H9 (cell line): Measurements from ENCODE around the gene ZNF524. TPM values are rescaled to one million over a fixed set of nuclear protein-coding genes. Genes with fewer than 3 reads are reported as not detected.

Experiments
- DNase-seq: peaks from one replicate; pipeline ENCODE4 v3.0.0-alpha.2; 2017
- H2AFZ ChIP-seq: one replicate; pipeline ENCODE4 v1.6.1; 2013; ENCODE audit warnings: mild to moderate bottlenecking, low read length, control low read depth, moderate library complexity
- H2AK5ac ChIP-seq: 2 replicates; pipeline ENCODE4 v1.6.1; 2013; ENCODE audit warnings: low read length, control low read depth, mixed read lengths; ENCODE audit not compliant: insufficient read length
- H2BK120ac ChIP-seq: one replicate; pipeline ENCODE4 v1.6.1; 2013; ENCODE audit warnings: low read depth, mild to moderate bottlenecking, low read length, control low read depth, inconsistent platforms; ENCODE audit not compliant: poor library complexity, severe bottlenecking
- H2BK12ac ChIP-seq: 2 replicates; pipeline ENCODE4 v1.6.1; 2013; ENCODE audit warnings: low read length, control low read depth, mixed read lengths, low read depth; ENCODE audit not compliant: insufficient read length
- H2BK15ac ChIP-seq: 2 replicates; pipeline ENCODE4 v1.6.1; 2013; ENCODE audit warnings: low read depth, low read length, control low read depth
- H2BK20ac ChIP-seq: one replicate; pipeline ENCODE4 v1.6.1; 2013; ENCODE audit warnings: low read depth, mild to moderate bottlenecking, low read length, control low read depth, inconsistent platforms; ENCODE audit not compliant: poor library complexity, severe bottlenecking
- H2BK5ac ChIP-seq: 2 replicates; pipeline ENCODE4 v1.6.1; 2013; ENCODE audit warnings: low read length, control low read depth, mixed read lengths; ENCODE audit not compliant: insufficient read length
- H3K14ac ChIP-seq: 2 replicates; pipeline ENCODE4 v1.6.1; 2013; ENCODE audit warnings: low read length, control low read depth; ENCODE audit not compliant: insufficient read depth
- H3K18ac ChIP-seq: 2 replicates; pipeline ENCODE4 v1.6.1; 2013; ENCODE audit warnings: low read depth, mild to moderate bottlenecking, mixed read lengths, low read length, control low read depth; ENCODE audit not compliant: insufficient read length
- H3K23ac ChIP-seq: 2 replicates; pipeline ENCODE4 v1.6.1; 2013; ENCODE audit warnings: low read length, control low read depth, mixed read lengths, low read depth; ENCODE audit not compliant: insufficient read length
- H3K23me2 ChIP-seq: 2 replicates; pipeline ENCODE4 v1.6.1; 2013; ENCODE audit warnings: low read depth, mild to moderate bottlenecking, mixed read lengths, low read length, control low read depth; ENCODE audit not compliant: insufficient read length, poor library complexity, severe bottlenecking
- H3K27ac ChIP-seq: 2 replicates; pipeline ENCODE4 v1.5.1; 2013; ENCODE audit warnings: low read length, control low read depth, mixed read lengths, low read depth; ENCODE audit not compliant: insufficient read length
- H3K27me3 ChIP-seq: 2 replicates; pipeline ENCODE4 v1.6.1; 2013; ENCODE audit warnings: low read length, control low read depth, inconsistent platforms; ENCODE audit not compliant: insufficient read depth
- H3K4ac ChIP-seq: 2 replicates; pipeline ENCODE4 v1.6.1; 2013; ENCODE audit warnings: low read depth, mild to moderate bottlenecking, control low read depth, inconsistent platforms, low read length, moderate library complexity
- H3K4me1 ChIP-seq: 2 replicates; pipeline ENCODE4 v1.6.1; 2013; ENCODE audit warnings: low read length, control low read depth, inconsistent platforms; ENCODE audit not compliant: insufficient read depth
- H3K4me2 ChIP-seq: 2 replicates; pipeline ENCODE4 v1.6.1; 2013; ENCODE audit warnings: low read length, control low read depth, mixed read lengths; ENCODE audit not compliant: insufficient read length, insufficient read depth
- H3K56ac ChIP-seq: 2 replicates; pipeline ENCODE4 v1.6.1; 2013; ENCODE audit warnings: low read depth, mild to moderate bottlenecking, mixed read lengths, low read length, control low read depth; ENCODE audit not compliant: insufficient read length
- H3K79me1 ChIP-seq: 2 replicates; pipeline ENCODE4 v1.6.1; 2013; ENCODE audit warnings: low read depth, mild to moderate bottlenecking, moderate library complexity, low read length, control low read depth, inconsistent platforms; ENCODE audit not compliant: insufficient read depth, poor library complexity, severe bottlenecking
- H3K79me2 ChIP-seq: 2 replicates; pipeline ENCODE4 v1.6.1; 2013; ENCODE audit warnings: low read length, control low read depth, inconsistent platforms; ENCODE audit not compliant: insufficient read depth
- H3K9ac ChIP-seq: 2 replicates; pipeline ENCODE4 v1.6.1; 2013; ENCODE audit warnings: low read length, control low read depth, mixed read lengths; ENCODE audit not compliant: insufficient read length; ENCODE audit errors: extremely low read depth
- H3K9me3 ChIP-seq: one replicate; pipeline ENCODE4 v1.6.1; 2013; ENCODE audit warnings: low read depth, low read length, inconsistent platforms; ENCODE audit not compliant: control insufficient read depth
- H3T11ph ChIP-seq: one replicate; pipeline ENCODE4 v1.6.1; 2013; ENCODE audit warnings: mild to moderate bottlenecking, low read length, control low read depth, inconsistent platforms
- H4K20me1 ChIP-seq: one replicate; pipeline ENCODE4 v1.6.1; 2013; ENCODE audit not compliant: control insufficient read depth, insufficient read length, insufficient read depth
- H4K5ac ChIP-seq: 2 replicates; pipeline ENCODE4 v1.6.1; 2013; ENCODE audit warnings: low read depth, mild to moderate bottlenecking, mixed read lengths, low read length, control low read depth; ENCODE audit not compliant: insufficient read length
- H4K8ac ChIP-seq: replicated peaks from 2 replicates; pipeline ENCODE4 v1.6.1; 2013; ENCODE audit warnings: low read length, control low read depth, mixed read lengths, low read depth; ENCODE audit not compliant: insufficient read length
- H4K91ac ChIP-seq: 2 replicates; pipeline ENCODE4 v1.6.1; 2013; ENCODE audit warnings: low read depth, mild to moderate bottlenecking, moderate library complexity, mixed read lengths, low read length, control low read depth; ENCODE audit not compliant: insufficient read length
- H3K27ac Mint-ChIP-seq, 3 experiments: 2 replicates in 2 of 3; 3 replicates in 1 of 3; pipeline ENCODE4 v1.8.0; 2020 to 2021; ENCODE audit warnings: mixed read lengths in 3 of 3, mild to moderate bottlenecking in 1 of 3, moderate library complexity in 1 of 3
- H3K27me3 Mint-ChIP-seq: 2 replicates; pipeline ENCODE4 v1.8.0; 2021; ENCODE audit warnings: low read depth, mild to moderate bottlenecking, moderate library complexity, mixed read lengths
- H3K36me3 Mint-ChIP-seq, 3 experiments: 2 replicates in 2 of 3; 3 replicates in 1 of 3; pipeline ENCODE4 v1.8.0; 2020 to 2021; ENCODE audit warnings: low read depth in 3 of 3, mixed read lengths in 3 of 3; ENCODE audit not compliant: insufficient read depth in 1 of 3
- H3K4me1 Mint-ChIP-seq, 2 experiments: 2 replicates each; pipeline ENCODE4 v1.8.0; 2020; ENCODE audit warnings: mixed read lengths in 2 of 2
- H3K4me3 Mint-ChIP-seq, 2 experiments: 2 replicates in 1 of 2; 3 replicates in 1 of 2; pipeline ENCODE4 v1.8.0; 2020 to 2021; ENCODE audit warnings: mild to moderate bottlenecking in 2 of 2, mixed read lengths in 2 of 2, moderate library complexity in 1 of 2
- H3K9me3 Mint-ChIP-seq, 2 experiments: 2 replicates in 1 of 2; 3 replicates in 1 of 2; pipeline ENCODE4 v1.8.0; 2020; ENCODE audit warnings: mild to moderate bottlenecking in 2 of 2, mixed read lengths in 2 of 2, moderate library complexity in 1 of 2
- WGBS: extraction: QIAGEN DNeasy Blood & Tissue Kit; methylation state at CpG from one replicate; pipeline ENCODE4 v1.1.7; 2013; ENCODE audit warnings: missing lambda C conversion rate, low lambda C conversion rate, mixed read lengths; ENCODE audit not compliant: insufficient read length; ENCODE audit errors: extremely low coverage; 5-methylcytosine and 5-hydroxymethylcytosine counted together
- total RNA-seq: library from RNA; stranded (reverse); gene quantifications from 2 replicates; pipeline ENCODE4 v1.2.1, GENCODE V29; 2021
- TF ChIP-seq, protein P1 (sequence below): fragments of 200-600 bp; sonication (generic); conservative IDR thresholded peaks from 3 replicates; pipeline ENCODE4 v1.8.0; 2021; ENCODE audit warnings: antibody characterized with exemption, mild to moderate bottlenecking

ZNF524 gene
- total RNA-seq, 1 experiment from 2014 or later = 3.0 TPM

DNA sequence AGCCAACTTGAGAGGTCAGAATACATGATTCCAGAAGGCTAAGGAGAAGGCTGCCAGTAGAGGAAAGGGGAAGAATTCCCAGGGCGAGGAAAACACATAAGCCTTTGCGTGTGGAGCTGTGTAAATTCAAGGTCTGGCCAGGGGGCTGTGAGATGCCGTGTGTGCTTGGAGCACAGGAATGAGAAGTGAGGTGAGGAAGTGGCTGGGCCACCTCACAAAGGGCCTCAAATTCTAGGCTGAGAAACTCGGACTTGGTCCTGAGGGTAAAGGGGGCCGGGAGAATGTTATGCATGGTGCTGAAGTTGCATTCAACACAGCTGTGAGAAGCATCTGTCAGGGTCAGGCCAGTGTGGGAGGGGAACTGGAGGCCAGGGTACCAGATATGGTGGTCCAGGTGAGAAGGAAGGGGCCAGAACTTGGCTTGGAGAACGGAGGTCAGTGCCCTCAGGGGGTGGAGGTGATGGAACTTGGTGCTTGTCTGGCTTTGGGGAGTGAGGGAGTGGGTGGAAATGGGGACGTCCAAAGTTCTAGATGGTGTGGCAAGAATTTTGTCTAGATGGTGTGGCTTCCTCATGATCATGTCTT, 35.9 kb downstream of the ZNF524 start:
- Histone ChIP-seq H3K4me2 (peak overlapping the region; percentile 85), H3K14ac (no peak overlapping the region), H2AFZ (no peak overlapping the region), H2BK120ac (no peak overlapping the region), H2BK12ac (no peak overlapping the region), H3K9ac (peak overlapping the region; percentile 11), H3K18ac (no peak overlapping the region), H4K91ac (no peak overlapping the region), H3K23me2 (peaks cover 7% of the 10 kb centered on the region), H4K20me1 (no peaks in the 10 kb centered on the region), H3K9me3 (no peaks in the 10 kb centered on the region), H3K23ac (no peak overlapping the region), H3K79me1 (peaks cover 6% of the 10 kb centered on the region), H2AK5ac (no peak overlapping the region), H3K4me1 (0 out of 2 replicates have a peak, but pooled peaks cover 2% of the 10 kb centered on the region), H2BK15ac (no peak overlapping the region), H3T11ph (no peak overlapping the region), H3K56ac (no peak overlapping the region), H3K27me3 (no peaks in the 10 kb centered on the region), H2BK5ac (no peak overlapping the region), H3K4ac (no peak overlapping the region), H3K27ac (no peak overlapping the region), H4K8ac (no peak overlapping the region), H2BK20ac (no peak overlapping the region), H3K79me2 (peaks cover 10% of the 10 kb centered on the region; the same call in 1 of the 2 replicates), H4K5ac (no peak overlapping the region)
- no CpG with 5 or more reads among the region's 7 CpGs for WGBS
- Mint-ChIP-seq H3K4me3 (peak overlapping the region; percentile 100), H3K36me3 (peaks cover 10 to 15% (median 14%) of the 10 kb centered on the region in 3 experiments), H3K9me3 (no peaks in the 10 kb centered on the region; a peak in 1 of 5 replicates), H3K27me3 (peaks cover 3% of the 10 kb centered on the region; the same call in 1 of the 2 replicates), H3K27ac (peak overlapping the region in 1 of 3 experiments; percentile 100; a peak in 2 of 7 replicates), H3K4me1 (peaks cover 22 to 37% of the 10 kb centered on the region in 2 experiments)
- TF ChIP-seq, protein P1, sequence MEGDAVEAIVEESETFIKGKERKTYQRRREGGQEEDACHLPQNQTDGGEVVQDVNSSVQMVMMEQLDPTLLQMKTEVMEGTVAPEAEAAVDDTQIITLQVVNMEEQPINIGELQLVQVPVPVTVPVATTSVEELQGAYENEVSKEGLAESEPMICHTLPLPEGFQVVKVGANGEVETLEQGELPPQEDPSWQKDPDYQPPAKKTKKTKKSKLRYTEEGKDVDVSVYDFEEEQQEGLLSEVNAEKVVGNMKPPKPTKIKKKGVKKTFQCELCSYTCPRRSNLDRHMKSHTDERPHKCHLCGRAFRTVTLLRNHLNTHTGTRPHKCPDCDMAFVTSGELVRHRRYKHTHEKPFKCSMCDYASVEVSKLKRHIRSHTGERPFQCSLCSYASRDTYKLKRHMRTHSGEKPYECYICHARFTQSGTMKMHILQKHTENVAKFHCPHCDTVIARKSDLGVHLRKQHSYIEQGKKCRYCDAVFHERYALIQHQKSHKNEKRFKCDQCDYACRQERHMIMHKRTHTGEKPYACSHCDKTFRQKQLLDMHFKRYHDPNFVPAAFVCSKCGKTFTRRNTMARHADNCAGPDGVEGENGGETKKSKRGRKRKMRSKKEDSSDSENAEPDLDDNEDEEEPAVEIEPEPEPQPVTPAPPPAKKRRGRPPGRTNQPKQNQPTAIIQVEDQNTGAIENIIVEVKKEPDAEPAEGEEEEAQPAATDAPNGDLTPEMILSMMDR = no peak
- DNase-seq = no peak
